Muscle of leg (tissue), 11 donors: ENCODE results near the gene ALKBH5. TPM values are rescaled to one million over a fixed set of nuclear protein-coding genes. Genes with fewer than 3 reads are reported as not detected.

Source experiments
- DNase-seq: peaks from one replicate; pipeline ENCODE4 v3.0.0; 2013
- H3K27ac ChIP-seq: one replicate; pipeline ENCODE4 v1.5.1; 2013; ENCODE audit warnings: mild to moderate bottlenecking, low read length, control low read depth
- H3K27me3 ChIP-seq: one replicate; pipeline ENCODE4 v1.6.1; 2013; ENCODE audit warnings: low read length; ENCODE audit not compliant: control insufficient read depth, insufficient read depth
- H3K36me3 ChIP-seq: one replicate; pipeline ENCODE4 v1.6.1; 2013; ENCODE audit warnings: low read length; ENCODE audit not compliant: control insufficient read depth, insufficient read depth
- H3K4me1 ChIP-seq: one replicate; pipeline ENCODE4 v1.6.1; 2013; ENCODE audit warnings: low read length; ENCODE audit not compliant: control insufficient read depth, insufficient read depth
- H3K4me3 ChIP-seq: one replicate; pipeline ENCODE4 v1.5.1; 2013; ENCODE audit warnings: low read length, control low read depth
- H3K9me3 ChIP-seq: replicated peaks from 2 replicates; pipeline ENCODE4 v1.6.1; 2013; ENCODE audit warnings: low read depth, low read length; ENCODE audit not compliant: control insufficient read depth
- WGBS: methylation state at CpG from one replicate; pipeline ENCODE4 v1.1.5; 2013; ENCODE audit warnings: missing lambda C conversion rate; ENCODE audit not compliant: insufficient coverage; 5-methylcytosine and 5-hydroxymethylcytosine counted together
- polyA plus RNA-seq, 8 donors: library from polyadenylated mRNA; unstranded; fragments of 120-200 nt; gene quantifications; one replicate each; pipeline versions ENCODE4 v1.2.1 to v1.2.3, GENCODE V29; 2013; ENCODE audit warnings: inconsistent platforms in 1 of 8, low replicate concordance in 1 of 8; ENCODE audit not compliant: insufficient read length in 8 of 8, insufficient read depth in 1 of 8
- total RNA-seq: library from RNA; stranded (reverse); fragments of 120-200 nt; gene quantifications from one replicate; pipeline ENCODE4 v1.2.4, GENCODE V29; 2013

The ALKBH5 gene
- total and polyA plus RNA-seq, 9 donors, result 56.5 to 72.3 (median 66.7) TPM

DNA sequence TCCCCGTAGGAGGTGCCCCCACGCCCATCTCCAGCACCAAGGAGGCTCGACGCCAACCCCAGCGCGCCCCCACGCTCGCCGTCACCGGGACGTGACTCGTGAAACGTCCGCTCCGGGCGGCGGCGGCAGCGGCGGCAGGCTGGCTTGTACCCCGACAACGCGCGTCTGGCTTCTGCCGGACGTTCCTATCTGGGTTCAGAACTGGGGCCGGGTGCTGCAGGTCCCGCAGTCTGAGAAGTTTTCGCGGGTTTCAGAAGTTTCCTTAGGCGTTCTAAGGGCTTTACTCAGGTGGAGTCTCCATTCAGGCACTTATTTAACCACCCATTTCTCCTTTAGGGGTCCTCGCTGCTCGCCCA, 672 bp upstream of the ALKBH5 start:
- H3K27me3 ChIP-seq, result no peaks in the 10 kb centered on the region
- peak; percentile 93 for DNase-seq
- H3K27ac ChIP-seq, result peak overlapping the region; percentile 100
- H3K4me1 ChIP-seq, result peaks cover 47% of the 10 kb centered on the region
- no peaks in the 10 kb centered on the region for H3K9me3 ChIP-seq
- H3K36me3 ChIP-seq, result peaks cover 22% of the 10 kb centered on the region
- H3K4me3 ChIP-seq, result peak overlapping the region; percentile 69
- 0% methylated on average over 33 of the region's 33 CpGs for WGBS

DNA sequence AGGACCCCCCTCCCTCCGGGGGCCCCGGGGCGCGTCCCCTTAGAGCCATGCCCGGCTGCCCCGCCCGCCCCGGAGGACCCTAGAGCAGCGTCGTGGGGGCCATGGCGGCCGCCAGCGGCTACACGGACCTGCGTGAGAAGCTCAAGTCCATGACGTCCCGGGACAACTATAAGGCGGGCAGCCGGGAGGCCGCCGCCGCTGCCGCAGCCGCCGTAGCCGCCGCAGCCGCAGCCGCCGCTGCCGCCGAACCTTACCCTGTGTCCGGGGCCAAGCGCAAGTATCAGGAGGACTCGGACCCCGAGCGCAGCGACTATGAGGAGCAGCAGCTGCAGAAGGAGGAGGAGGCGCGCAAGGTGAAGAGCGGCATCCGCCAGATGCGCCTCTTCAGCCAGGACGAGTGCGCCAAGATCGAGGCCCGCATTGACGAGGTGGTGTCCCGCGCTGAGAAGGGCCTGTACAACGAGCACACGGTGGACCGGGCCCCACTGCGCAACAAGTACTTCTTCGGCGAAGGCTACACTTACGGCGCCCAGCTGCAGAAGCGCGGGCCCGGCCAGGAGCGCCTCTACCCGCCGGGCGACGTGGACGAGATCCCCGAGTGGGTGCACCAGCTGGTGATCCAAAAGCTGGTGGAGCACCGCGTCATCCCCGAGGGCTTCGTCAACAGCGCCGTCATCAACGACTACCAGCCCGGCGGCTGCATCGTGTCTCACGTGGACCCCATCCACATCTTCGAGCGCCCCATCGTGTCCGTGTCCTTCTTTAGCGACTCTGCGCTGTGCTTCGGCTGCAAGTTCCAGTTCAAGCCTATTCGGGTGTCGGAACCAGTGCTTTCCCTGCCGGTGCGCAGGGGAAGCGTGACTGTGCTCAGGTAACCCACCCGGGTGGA, 759 bp downstream of the ALKBH5 start:
- Histone ChIP-seq H3K4me1 (peaks cover 54% of the 10 kb centered on the region), H3K36me3 (peaks cover 31% of the 10 kb centered on the region), H3K27ac (peak overlapping the region; percentile 91), H3K4me3 (peak overlapping the region; percentile 80), H3K9me3 (no peaks in the 10 kb centered on the region), H3K27me3 (no peaks in the 10 kb centered on the region)
- DNase-seq, result peak; percentile 64
- under 1% methylated on average over 91 of the region's 92 CpGs for WGBS

DNA sequence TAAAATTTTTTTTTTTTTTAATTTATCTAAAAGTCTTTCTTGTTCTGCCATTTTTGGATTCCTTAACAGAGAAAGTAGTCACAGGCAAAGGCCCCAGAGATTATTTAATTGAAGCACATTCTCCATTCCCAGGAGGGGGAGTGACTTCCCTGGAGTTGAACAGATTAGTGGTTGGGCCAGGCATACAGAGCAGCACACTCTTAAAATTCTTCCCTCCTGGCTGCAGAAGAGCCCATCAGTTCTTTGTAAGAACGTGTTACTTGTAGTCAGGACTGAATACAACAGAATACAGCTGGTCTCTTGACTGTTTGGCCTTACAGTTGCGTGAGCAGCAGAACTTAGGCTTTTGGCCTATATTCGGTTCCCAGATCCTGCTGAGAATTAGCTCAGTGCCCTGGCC, 1.8 kb downstream of the ALKBH5 start:
- Histone ChIP-seq H3K4me1 (peaks cover 61% of the 10 kb centered on the region), H3K36me3 (peaks cover 33% of the 10 kb centered on the region), H3K4me3 (peak overlapping the region; percentile 80), H3K27me3 (no peaks in the 10 kb centered on the region), H3K9me3 (no peaks in the 10 kb centered on the region), H3K27ac (peak overlapping the region; percentile 56)
- DNase-seq, result peak; percentile 45
- 0% methylated on average over 2 of the region's 3 CpGs for WGBS

DNA sequence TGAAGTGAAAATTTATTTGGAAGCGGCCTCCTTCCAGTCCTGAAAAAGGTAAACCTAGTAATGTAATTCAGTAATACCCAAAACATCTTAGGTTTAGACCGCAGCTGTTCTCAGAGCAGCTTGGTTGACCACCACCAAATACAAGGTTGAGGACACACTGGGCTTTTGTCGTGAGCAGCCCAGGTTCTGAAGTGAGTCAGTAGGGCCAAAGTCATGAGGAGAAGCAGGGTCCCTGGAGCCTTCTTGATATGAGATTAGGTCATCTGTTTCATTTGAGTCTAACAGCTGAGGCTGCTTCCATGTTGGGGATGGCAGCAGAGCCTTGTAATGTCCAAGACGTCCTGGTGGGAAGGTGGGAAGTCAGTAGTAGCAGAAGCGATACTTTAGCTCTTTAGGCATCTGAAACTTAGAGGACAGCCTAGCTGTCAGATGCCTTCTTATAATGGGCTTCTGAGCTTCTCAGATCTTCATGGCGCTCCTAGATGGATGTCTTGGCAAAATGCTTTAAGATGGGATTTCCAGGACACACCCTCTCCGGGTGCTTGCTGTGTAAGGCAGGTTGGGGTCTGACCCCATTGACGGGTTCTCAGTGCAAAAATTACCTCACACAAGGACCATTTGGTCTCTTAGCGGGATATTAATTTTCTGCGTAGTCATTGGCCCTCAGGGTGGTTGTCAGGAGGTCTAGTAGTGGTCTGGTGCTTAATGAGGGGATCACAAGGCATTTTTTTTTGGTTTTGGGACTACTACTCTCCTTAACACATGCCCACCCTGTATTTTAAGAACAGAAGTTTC, 2.4 kb downstream of the ALKBH5 start:
- Histone ChIP-seq H3K4me1 (peaks cover 66% of the 10 kb centered on the region), H3K9me3 (no peaks in the 10 kb centered on the region), H3K4me3 (peak overlapping the region; percentile 80), H3K27me3 (no peaks in the 10 kb centered on the region), H3K36me3 (peaks cover 33% of the 10 kb centered on the region), H3K27ac (peak overlapping the region; percentile 56)
- WGBS, result 26% methylated on average over 5 of the region's 10 CpGs
- DNase-seq, result peak; percentile 50

DNA sequence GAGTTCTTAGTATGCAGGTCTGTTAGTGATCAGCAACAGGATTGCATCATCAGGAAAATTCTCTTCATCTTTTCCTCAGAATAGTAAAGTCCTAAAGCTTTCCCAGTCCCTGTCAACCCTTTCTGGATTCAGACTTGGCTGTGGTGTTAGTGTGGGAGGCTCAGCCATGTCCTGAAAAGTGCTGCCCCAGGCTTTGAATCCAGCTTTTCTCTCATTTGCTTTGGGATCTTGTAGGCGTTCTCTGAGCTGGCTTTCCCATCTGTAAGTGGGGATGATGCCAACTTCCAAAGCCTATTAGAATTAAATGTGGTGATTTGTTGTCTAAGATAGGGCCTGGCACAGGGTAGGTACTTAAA, 3.0 kb downstream of the ALKBH5 start:
- H3K27me3 ChIP-seq, result no peaks in the 10 kb centered on the region
- H3K27ac ChIP-seq, result peak overlapping the region; percentile 56
- H3K4me1 ChIP-seq, result peaks cover 67% of the 10 kb centered on the region
- peak; percentile 83 for DNase-seq
- H3K4me3 ChIP-seq, result peak overlapping the region; percentile 80
- H3K36me3 ChIP-seq, result peaks cover 36% of the 10 kb centered on the region
- WGBS, result 0% methylated on average over 1 of the region's 1 CpG
- H3K9me3 ChIP-seq, result no peaks in the 10 kb centered on the region

DNA sequence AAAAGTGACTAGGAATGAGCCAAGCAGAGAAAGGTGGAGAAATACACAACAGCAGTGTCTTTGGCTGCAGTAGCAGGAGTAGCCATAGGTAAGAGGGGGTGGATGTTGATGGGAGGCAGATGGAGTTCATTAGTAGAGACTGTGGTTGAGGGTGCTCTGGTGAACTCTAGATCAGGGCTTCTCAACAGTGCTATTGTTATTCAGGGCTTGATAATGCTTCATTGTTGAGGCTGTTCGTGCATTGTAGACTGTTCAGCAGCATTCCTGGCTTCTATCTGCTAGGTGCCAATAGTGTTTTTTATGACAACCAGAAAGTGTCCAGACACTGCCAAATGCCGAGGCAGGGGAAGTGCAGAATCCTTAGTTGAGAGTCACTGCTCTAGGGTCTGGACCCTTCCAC, 3.6 kb downstream of the ALKBH5 start:
- no peaks in the 10 kb centered on the region for H3K27me3 ChIP-seq
- WGBS, result 21% methylated on average over 2 of the region's 2 CpGs
- H3K9me3 ChIP-seq, result no peaks in the 10 kb centered on the region
- H3K27ac ChIP-seq, result no peak overlapping the region
- peaks cover 66% of the 10 kb centered on the region for H3K4me1 ChIP-seq
- no peak for DNase-seq
- peaks cover 39% of the 10 kb centered on the region for H3K36me3 ChIP-seq
- H3K4me3 ChIP-seq, result no peak overlapping the region

DNA sequence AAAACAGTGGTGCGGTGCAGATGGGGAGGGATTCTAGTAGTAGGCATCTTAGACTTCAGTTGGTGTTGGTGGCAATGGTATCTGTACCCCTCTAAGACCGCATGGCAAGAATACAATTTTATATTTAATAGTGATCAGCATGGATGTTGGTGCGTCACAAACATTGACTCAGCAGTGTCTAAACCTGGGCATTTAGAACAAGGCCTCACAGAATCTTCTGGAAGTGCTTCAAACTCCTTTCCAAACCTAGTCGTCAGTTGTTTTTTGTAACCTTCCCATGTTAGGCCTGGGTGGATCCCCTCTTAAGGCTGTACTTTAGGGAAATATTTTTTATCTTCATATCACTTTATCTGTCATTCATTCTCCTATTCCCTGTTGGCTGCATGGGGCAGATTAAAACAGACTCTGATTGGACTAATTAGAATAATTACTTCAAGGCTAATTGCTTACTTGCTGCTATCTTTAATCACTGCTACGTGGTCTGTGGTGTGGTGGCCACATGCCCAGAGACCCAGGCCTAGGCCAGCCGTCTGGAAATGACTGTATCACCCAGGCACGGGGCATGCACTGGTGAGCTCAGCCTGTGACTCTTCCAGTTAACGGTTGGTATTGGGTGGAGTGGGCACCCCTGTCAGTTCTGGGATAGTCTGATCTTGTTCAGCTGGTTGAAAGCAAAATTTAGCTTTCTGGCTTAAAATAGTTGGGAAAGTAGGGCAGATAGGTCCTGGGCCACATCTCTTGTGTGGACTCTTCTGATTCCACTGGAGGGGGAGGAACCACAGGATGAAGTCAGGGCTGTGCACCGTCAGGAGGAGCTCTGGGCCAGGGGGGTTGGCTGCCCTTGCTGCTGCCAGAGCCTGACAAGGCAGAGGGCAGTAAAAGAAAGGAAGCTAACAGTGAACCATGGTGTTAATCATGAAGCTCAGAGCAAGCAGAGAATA, 4.5 kb downstream of the ALKBH5 start:
- Histone ChIP-seq H3K9me3 (no peaks in the 10 kb centered on the region), H3K36me3 (peaks cover 39% of the 10 kb centered on the region), H3K27ac (no peak overlapping the region), H3K4me3 (no peak overlapping the region), H3K4me1 (peaks cover 60% of the 10 kb centered on the region), H3K27me3 (no peaks in the 10 kb centered on the region)
- DNase-seq, result no peak
- 40% methylated on average over 7 of the region's 9 CpGs for WGBS

DNA sequence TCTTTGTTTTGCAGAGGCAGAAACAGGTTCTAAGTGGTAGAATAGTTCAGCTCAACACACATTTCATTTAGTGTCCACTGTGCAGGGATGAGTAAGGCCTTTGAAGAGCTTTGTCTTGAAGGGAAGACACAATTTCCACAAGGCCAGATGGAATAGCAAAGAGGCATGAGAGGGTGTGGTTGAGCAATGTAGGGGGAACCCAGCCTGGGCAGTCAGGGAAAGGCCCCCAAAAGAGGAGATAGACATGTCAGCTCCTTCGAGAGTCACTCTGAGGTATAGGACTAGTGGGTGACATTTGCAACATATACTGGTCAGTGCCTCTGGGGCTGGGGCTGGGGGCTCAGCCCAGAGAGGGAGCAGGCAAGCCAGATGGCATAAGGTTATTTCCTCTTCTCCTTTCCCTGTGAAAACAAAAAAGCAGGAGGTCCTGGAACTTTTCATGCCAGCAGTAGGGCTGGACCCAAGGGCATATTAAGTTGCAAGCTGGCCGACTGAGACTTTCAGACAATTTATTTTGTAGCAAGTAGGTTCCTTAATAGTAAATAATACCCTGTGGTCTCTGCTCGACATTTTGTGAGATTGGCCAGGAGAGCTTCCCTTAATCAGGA, 7.1 kb downstream of the ALKBH5 start:
- peaks cover 51% of the 10 kb centered on the region for H3K4me1 ChIP-seq
- no peak overlapping the region for H3K4me3 ChIP-seq
- 0% methylated on average over 1 of the region's 3 CpGs for WGBS
- H3K27ac ChIP-seq, result peak overlapping the region; percentile 25
- H3K9me3 ChIP-seq, result no peaks in the 10 kb centered on the region
- no peak for DNase-seq
- peaks cover 55% of the 10 kb centered on the region for H3K36me3 ChIP-seq
- H3K27me3 ChIP-seq, result no peaks in the 10 kb centered on the region

DNA sequence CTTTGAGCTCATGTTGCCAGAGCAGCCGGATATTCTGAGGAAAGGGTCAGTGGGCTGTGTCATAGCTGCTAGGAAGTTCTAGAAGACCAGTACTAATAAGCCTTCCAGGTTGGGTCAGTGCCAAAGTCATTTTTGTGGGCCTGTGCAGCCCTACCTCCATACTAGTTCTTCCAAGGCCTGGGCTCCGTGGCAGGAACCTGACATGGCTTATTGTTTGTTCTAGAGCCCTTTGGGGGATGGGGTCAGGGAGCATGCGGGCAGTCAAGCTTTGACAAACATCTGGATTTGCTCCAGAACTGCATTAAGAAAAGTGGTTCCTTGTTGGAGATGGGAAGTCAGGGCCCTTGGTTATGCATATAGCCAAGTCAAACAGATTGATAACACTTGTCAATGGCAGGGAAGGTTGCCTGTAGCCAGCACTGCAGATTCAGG, 7.6 kb downstream of the ALKBH5 start:
- Histone ChIP-seq H3K9me3 (no peaks in the 10 kb centered on the region), H3K27ac (peak overlapping the region; percentile 25), H3K36me3 (peaks cover 54% of the 10 kb centered on the region), H3K4me3 (no peak overlapping the region), H3K27me3 (no peaks in the 10 kb centered on the region), H3K4me1 (peaks cover 46% of the 10 kb centered on the region)
- DNase-seq, result peak; percentile 57
- WGBS, result 17% methylated on average over 2 of the region's 3 CpGs
